ENCODE data around the gene LCN15.
"Not testable (repeated sequence)": the region's sequence is repeated elsewhere in the genome, so short reads cannot be mapped to it uniquely, and the experiment has no call there.

LCN15 gene

GRCh38 chr9:136787690-136788400 is 23.5 kb upstream of the LCN15 start:
- peak; percentile 85 for TF ChIP-seq CTCF (IDR thresholded peaks at IDR 0.05; ENCODE audit: control insufficient read depth, extremely low read depth, insufficient read depth)
- peak overlapping the region; percentile 31; the same call in 1 of the 2 replicates for H3K4me3 ChIP-seq (ENCODE audit: low read depth, low read length)
- DNase-seq (ENCODE audit: low read depth): no peak

GRCh38 chr9:136786983-136787382 is 22.7 kb upstream of the LCN15 start:
- H3K4me3 ChIP-seq (ENCODE audit: low read depth, low read length); DNase-seq (ENCODE audit: low read depth): not testable (repeated sequence)

GRCh38 chr9:136786451-136786850 is 22.1 kb upstream of the LCN15 start:
- no peak for TF ChIP-seq CTCF (IDR thresholded peaks at IDR 0.05; ENCODE audit: control insufficient read depth, extremely low read depth, insufficient read depth)
- DNase-seq (ENCODE audit: low read depth): no peak
- no peak overlapping the region for H3K4me3 ChIP-seq (ENCODE audit: low read depth, low read length)

GRCh38 chr9:136785565-136786355 is 21.4 kb upstream of the LCN15 start:
- H3K4me3 ChIP-seq (ENCODE audit: low read depth, low read length); DNase-seq (ENCODE audit: low read depth): not testable (repeated sequence)

GRCh38 chr9:136784997-136785361 is 20.7 kb upstream of the LCN15 start:
- no peak for DNase-seq (ENCODE audit: low read depth)
- TF ChIP-seq CTCF (IDR thresholded peaks at IDR 0.05; ENCODE audit: control insufficient read depth, extremely low read depth, insufficient read depth): no peak
- no peak overlapping the region for H3K4me3 ChIP-seq (ENCODE audit: low read depth, low read length)

GRCh38 chr9:136784249-136784996 is 20.1 kb upstream of the LCN15 start:
- TF ChIP-seq CTCF (IDR thresholded peaks at IDR 0.05; ENCODE audit: control insufficient read depth, extremely low read depth, insufficient read depth): peak; percentile 35
- DNase-seq (ENCODE audit: low read depth): no peak
- no peak overlapping the region for H3K4me3 ChIP-seq (ENCODE audit: low read depth, low read length)

- no peak overlapping the region for H3K4me3 ChIP-seq (ENCODE audit: low read depth, low read length)
- TF ChIP-seq CTCF (IDR thresholded peaks at IDR 0.05; ENCODE audit: control insufficient read depth, extremely low read depth, insufficient read depth): no peak
- no peak for DNase-seq (ENCODE audit: low read depth)
Measured at GRCh38 chr9:136782452-136782851, 18.1 kb upstream of the LCN15 start.

Data from LNCaP clone FGC (cell line).